ENCODE measurements around the gene DAPK1. TPM values are rescaled to one million over a fixed set of nuclear protein-coding genes. Genes with fewer than 3 reads are reported as not detected.
A peak's percentile ranks its signal among the peaks of the same experiment; 100 is the strongest.

DAPK1 gene
- polyA plus RNA-seq, 4 donors = 65.9 to 78.2 (median 71.9) TPM

DNA sequence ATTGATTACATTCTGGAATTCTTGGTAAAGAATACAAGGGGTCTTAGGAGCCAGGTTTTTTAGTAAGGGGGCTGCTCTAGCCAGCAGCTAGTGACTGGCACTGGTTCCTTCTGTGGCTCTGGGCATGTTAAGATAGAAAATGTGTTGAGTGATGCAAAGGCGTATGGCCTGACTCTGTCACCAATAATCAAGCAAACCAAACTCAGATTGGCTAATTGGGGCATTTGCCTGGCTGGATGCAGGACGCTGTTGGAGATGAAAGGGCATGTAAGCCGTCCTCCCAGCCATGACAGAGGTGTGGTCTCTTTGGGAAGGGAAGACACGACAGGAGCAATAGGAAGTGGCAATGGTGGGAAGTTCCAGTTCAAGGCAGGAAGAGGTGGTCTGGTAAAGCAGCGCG, 140.6 kb downstream of the DAPK1 start:
- no peak for DNase-seq (ENCODE audit: low read depth in 4 of 4, low spot score in 3 of 4)

DNA sequence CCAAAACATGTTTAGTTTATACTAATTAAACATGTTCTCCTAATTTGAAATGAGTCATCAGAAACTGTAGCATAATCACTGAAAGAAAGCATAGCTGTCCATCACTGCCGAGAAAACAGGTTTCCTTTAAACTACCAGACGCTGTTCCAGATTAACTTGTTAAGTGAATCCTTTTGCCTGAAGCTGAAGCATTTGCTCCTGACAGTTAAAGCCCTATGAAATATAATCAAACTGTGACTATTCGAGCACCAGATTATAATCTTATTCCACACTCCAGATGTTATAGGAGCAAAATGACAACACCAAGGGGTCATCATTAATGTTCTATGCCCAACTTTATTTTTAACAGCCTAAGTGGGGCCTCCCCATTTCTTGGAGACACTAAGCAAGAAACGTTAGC, 142.3 kb downstream of the DAPK1 start:
- DNase-seq (ENCODE audit: low read depth in 4 of 4, low spot score in 3 of 4) = no peak

DNA sequence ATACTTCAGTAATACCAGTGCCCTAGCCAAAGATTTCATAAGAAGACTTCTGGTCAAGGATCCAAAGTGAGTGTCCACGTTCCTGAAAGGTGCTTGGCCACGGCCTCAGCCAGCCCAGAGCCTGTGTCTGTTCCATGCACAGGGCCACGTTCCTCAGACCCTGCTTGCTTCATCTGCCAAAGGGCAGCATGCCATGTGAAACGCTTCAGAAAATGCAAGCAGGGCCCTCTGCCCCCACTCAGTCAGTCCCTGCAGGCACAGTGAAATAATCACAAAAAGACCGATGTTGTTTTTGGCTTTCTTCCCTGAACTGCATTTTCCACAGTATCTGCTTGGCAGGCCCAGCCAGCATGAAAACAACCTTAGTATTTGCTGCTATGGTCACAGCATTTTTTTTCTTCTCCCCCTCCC, 142.7 kb downstream of the DAPK1 start:
- DNase-seq (ENCODE audit: low read depth in 4 of 4, low spot score in 3 of 4) = peak; percentile 28 to 45 (median 34)

DNA sequence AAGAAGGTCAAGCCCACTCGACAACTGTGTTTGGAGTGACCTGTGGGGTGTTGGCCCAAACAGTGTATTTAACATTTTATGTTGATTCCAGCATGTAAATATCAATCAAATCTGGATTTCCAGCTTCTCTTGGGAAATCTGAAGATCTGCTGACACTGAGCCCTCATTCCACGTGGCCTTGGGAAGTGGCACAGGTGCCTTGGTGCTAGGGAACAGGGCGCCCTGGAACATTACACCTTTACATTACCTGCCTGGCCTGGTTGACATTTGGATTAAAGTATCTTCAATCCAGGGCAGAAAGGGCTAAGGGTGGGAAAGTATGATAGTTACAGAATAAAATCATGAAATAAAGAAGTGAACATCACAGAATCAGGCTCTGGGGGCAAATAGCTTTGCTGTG, 143.4 kb downstream of the DAPK1 start:
- DNase-seq (ENCODE audit: low read depth in 4 of 4, low spot score in 3 of 4) = no peak

DNA sequence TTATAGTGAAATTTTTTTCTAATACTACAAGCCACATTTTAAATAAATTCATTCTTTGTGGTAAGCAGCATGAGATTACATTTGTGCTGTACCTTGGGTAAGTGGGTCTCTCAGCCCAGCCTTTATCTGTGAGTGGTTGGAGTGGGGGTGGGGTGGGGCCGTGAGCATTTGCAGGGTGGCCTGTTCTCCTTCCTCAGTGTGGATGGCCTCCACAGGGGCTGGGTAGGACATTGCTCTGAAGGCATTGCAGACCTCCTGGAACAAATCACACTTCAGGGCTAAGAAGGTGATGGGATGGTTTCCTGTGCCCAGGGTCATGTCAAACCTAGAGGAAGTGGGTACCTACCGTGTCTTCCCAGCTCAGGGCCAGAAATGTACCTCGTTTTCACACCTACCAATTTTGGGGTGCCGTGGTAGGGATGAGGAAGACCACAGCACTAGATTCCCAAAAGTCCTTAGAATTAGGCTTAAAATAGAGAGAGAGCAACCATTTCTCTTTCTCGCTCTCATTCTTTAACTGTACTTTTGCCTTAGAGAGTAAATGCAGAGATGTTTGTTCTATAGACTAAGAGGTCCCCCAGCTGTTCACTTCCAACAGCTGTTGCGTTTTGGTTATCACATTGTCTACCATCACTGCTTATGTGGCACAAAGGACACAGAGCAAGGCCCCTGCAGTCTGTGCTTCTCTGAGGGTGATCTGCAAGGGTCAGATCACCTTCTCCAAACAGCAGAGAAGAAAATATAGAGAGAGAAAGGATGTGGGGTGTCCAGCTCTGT, 144.9 kb downstream of the DAPK1 start:
- DNase-seq (ENCODE audit: low read depth in 4 of 4, low spot score in 3 of 4) = no peak

DNA sequence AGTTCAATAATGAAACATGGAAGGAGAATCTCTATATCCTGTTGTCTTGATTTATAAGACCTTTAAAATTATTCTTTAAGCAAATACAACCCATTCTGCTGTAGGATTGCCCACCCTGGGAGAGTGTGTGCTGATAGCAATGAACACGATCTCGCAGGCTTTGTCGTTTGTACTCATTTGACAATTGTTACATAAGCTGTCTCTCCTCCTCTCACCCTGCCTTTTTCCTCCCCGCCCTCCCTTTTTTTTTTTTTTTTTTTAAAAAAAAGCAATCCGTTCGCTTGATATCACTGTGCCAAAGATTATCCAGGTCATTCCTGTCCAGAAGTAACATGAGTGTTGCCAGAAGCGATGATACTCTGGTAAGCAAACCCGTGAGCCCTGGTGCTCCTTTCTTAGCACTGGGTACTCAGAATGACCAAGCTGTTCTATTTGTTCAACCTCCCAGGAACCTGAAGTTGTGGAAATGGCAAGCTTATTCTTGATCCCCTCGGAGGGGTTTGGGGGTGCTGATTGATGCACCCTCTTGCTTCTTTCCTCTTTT, 145.5 kb downstream of the DAPK1 start:
- DNase-seq (ENCODE audit: low read depth in 4 of 4, low spot score in 3 of 4) = no peak

DNA sequence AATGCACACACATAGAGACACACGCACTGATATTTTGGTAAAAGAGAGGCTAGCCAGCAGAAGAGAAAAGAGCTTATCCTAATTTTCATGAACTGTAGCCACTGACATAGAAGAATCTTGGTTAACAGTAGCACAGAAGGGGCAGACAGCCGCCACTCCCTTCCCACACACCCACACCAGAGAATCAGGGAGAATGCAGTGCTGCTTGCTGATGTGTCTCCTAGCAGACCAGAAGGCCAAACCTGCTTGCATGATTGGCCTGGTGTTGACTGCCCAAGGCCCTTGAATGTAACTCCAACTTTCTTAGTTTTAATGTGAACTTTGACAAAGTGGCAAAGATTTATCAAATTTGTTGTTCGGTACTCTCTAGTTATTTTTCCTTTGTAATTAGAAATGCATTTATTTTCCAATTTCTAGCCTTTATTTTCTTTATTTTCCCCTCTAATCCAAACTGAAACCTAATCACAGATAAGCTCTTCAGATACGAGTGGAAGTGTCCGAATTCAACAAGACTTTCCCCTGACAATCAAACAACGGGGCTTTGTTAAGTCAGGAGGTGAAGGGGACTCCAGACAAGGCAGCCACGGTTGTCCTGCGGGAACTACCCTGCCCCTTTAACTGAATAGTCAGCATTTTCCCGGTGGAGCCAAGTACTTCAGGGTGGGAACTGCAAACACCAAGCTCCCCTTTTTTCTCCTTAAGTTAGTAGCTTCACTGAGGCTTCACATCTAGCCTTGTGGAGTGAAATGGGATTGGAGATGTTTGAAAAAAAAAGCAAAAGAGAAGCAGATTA, 146.3 kb downstream of the DAPK1 start:
- DNase-seq (ENCODE audit: low read depth in 4 of 4, low spot score in 3 of 4) = no peak

DNA sequence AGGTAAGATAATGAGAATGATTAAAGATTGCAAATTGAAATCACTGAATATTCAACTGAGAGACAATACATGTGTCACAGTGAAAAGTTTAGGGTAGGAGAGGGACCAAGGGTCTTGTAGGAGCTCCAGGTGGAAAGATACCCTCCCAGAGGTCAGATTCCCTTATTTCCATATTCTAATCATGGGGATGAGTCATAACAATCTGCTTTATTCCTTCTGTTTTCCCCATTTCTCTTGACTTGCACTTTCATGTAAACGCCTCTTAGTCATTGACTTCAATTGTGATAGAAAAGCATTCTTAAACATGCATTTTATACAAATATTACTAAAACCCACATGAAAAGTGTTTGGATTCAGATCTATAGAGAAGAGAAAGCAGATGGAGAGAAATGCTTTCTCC, 147.0 kb downstream of the DAPK1 start:
- no peak for DNase-seq (ENCODE audit: low read depth in 4 of 4, low spot score in 3 of 4)

DNA sequence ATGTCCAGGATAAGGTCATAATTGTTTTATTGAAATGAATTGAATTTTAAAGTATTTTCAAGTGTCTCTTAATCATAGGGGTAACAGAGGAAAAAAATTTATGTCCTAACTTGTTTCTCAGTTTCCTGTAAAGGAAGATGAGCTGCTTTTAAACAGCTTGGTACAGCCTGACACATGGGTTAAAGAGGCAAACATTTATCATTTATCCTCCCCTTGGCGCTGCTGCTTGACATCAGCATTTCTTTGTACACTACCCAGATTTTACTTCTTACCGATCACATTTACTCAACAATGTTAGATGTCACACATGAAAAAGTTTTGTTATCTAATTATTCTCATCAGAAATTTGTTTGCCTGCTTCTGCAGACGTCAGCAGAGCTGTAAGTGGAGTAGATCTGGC, 148.9 kb downstream of the DAPK1 start:
- DNase-seq (ENCODE audit: low read depth in 4 of 4, low spot score in 3 of 4) = no peak

DNA sequence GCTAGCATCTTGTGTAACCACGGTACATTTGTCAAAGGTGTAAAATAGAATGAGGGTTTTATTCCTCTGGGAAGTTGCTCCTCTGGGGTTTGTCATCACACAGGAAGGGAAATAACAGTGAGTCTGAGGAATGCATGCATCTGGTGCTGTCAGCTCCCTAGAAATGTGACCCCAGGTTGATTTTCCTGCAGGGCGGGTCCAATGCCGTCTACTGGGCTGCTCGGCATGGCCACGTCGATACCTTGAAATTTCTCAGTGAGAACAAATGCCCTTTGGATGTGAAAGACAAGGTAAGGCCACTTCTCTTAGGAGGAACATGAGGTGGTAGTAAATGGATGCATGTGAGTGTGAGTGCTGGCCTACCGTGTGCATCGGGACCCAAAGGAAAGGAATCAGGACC, 149.4 kb downstream of the DAPK1 start:
- no peak for DNase-seq (ENCODE audit: low read depth in 4 of 4, low spot score in 3 of 4)

DNA sequence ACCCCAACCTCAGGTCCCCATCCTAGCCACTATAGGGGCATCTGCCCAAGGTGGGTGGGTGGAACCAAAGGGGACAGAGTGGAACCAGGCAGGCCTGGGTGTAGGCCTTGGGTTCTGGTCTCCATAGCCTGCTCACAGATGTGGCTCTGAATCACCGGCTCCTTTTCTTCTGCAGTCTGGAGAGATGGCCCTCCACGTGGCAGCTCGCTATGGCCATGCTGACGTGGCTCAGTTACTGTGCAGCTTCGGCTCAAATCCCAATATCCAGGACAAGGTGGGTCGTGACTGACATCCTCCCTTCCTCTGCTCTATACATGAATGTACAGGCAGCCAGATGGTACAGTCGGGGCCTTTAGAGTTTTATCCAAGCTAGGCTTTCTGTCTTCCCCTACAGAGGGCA, 150.9 kb downstream of the DAPK1 start:
- DNase-seq (ENCODE audit: low read depth in 4 of 4, low spot score in 3 of 4) = no peak

DNA sequence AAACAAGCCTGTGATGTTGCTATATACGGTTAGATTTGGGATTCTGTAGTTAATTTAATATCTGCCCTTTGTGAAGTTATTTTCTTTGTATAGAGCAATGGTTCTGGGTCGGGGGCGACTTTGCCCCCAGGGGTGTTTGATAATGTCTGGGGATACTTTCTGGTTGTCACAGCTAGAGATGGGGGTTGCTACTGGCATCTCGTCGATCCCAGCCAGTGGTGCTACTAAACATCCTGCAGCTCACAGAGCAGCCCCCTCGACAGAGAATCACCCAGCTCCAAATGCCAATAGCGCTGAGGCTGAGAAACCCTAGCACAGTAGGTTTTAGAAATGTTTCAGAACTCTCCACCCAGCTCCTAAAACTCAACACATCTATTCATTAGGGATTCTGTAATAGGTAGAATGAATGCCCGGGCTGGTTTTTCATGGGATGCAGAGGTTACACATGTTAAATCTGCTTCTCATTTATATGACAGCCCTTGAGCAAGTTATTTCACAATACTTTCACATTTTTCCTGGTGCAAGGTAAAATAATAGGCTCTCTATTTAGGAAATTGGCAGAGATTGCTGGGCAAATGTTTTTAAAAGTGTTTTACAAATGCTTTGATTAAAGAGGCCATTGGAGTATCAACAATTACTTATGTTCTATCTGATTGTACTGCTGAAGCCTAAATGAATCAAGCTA, 153.1 kb downstream of the DAPK1 start:
- DNase-seq (ENCODE audit: low read depth in 4 of 4, low spot score in 3 of 4) = no peak

DNA sequence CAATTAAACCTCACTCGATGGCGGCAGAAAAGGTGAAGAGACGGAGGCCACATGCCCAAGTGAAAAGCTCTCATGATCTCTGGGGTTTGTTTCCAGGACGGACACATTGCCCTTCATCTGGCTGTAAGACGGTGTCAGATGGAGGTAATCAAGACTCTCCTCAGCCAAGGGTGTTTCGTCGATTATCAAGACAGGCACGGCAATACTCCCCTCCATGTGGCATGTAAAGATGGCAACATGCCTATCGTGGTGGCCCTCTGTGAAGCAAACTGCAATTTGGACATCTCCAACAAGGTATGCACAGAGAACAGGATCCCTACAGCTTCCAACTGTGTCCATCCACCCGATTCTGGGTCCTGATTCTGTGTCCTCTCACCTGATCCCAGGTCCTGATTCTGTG, 153.8 kb downstream of the DAPK1 start:
- no peak for DNase-seq (ENCODE audit: low read depth in 4 of 4, low spot score in 3 of 4)

DNA sequence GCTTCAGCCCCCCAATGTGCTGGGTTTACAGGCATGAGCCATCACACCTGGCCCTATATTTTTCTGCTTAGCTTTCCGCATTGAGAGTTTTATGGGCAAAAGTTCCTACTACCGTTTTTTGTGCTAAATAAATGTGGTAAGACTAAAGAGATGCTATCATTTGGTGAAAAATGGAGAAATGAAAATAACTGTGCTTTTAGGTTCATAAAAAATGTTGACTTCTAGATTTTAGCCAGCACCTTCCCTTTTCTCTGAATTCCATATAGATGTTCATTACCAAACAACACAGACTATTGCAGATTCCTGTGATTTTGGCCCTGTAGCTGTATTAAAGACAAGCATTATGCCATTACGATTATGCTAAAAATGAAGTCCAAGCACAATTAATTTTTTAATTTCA, 156.3 kb downstream of the DAPK1 start:
- no peak for DNase-seq (ENCODE audit: low read depth in 4 of 4, low spot score in 3 of 4)

DNA sequence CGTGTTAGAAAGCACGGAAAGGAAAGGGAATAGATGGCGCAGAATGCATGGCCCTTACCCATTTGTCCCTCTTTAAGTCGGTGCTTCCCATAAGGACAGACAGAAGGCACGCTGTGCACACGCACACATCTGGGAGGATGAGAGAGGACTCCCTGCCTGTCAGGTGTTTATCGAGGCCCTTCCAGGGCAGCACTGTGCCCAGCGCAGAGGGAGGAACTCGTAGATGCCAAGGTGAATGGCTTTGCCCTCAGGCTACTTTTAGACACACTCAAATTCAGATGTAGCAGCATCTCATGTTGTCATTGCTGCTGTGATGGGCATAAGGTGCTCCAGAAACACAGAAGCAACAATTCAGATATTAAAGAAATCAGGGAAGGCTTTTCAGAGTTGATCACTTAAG, 158.1 kb downstream of the DAPK1 start:
- no peak for DNase-seq (ENCODE audit: low read depth in 4 of 4, low spot score in 3 of 4)

DNA sequence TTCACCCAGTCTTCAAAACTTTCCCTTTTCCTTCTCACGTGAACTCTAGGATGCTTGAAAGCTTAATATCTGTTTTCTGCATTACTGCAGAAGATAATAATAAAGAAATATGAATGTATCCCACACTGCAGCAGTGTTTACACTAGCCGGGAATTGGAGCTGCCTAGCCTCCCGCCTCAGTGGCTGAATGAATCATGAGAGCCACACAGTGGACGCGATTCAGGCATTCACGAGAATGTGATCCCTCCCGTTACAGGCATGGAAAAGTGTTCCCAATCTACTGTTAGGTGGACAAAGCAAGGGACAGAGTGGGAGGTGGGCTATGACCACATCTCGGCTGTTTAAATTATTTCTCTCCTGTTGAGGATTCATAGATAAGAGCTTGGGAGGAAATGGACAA, 158.8 kb downstream of the DAPK1 start:
- DNase-seq (ENCODE audit: low read depth in 4 of 4, low spot score in 3 of 4) = no peak

DNA sequence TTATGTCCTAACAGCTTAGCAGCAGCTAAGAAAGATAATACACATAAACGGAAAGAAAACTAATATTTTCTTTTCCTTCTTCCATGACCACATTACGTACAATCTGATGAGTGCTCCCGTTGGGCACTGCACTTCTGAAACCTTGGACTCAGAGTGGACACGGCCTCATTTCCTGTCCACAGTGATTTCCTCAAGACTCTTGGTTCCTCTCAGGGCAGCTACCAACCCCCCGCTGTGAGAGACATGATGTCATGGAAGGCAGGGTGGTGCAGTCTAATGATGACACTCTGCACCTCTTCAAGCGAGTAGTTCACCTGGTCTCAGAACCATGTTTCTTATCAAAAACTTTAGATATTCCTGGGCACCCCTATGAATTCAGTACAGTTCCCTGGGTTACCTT, 159.5 kb downstream of the DAPK1 start:
- no peak for DNase-seq (ENCODE audit: low read depth in 4 of 4, low spot score in 3 of 4)

DNA sequence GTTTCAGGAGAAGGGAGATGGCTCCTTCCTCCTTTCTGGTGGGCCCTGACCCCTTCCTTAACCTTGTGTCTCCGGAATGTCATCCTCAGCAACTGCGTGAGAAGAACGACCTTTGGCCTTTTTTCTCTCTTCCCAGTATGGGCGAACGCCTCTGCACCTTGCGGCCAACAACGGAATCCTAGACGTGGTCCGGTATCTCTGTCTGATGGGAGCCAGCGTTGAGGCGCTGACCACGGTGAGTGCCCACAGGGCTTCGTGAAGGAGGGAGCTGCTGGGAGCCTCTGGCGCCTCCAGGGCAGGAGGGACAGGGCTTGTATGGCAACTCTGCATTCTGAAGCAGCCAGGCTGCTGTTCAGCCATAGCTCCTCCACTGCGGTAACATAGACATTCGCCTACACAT, 160.2 kb downstream of the DAPK1 start:
- no peak for DNase-seq (ENCODE audit: low read depth in 4 of 4, low spot score in 3 of 4)

DNA sequence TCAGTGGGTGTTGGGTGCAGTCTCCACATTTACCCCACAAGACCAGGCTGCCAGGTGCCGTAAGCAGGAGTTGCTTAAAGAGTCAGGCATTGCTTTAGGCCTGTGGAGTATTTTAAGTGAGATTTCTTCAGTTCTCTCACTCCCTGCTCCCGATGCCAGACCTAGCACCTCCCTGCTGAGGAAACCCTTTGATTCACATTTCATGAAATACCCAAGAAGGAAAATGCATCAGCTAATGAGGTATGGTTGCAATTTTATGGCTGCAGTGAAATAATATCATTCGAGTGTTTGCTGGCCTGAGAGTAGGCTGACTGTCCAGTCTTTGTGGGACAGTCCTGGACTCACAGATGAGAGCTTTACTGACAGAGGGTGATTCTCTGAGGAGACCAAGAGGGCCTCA, 160.8 kb downstream of the DAPK1 start:
- DNase-seq (ENCODE audit: low read depth in 4 of 4, low spot score in 3 of 4) = no peak

DNA sequence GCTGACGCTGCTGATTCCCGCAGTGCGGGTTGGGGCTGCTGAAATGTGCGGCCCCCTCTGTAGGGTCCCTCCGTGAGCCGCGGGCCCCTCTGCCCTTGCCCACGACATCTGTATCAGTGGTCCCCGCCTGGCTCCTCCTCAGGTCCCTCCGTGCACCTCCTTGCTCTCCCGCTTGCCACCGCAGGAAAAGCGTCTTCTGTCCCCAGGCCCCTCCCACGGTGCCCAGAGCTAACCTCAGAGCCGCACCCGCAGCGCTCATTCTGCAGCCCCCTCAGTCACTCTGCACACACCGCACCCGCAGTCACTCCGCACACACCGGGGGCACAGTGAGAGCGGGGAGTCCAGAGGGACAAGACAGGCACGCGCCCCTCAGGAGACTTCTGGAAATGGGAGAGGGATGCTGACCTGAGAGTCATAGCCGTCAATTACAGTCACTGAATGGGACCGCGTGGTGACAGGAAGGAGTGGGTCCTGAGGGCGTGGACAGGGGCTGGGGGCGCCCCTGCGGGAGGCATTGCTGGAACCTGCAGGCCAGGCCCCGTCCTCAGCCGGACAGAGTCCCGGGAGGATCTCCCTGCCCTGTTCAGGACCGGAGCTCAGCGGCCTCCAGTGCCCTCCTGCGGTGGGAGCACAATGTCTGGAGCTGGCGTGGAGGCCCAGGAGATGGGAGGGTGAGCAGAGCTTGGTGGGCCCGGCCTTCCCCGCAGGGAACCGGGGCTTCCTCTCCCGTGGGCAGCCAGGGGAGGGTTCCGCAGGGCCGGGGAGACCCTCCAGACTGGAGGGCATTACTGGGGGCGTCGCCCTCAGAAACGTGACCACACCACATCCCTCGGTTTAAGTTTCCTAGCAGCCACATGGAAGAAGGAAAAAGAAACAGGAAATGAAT, 162.1 kb downstream of the DAPK1 start:
- DNase-seq (ENCODE audit: low read depth in 4 of 4, low spot score in 3 of 4) = no peak
